Measurements from ENCODE around the gene PEX5L.

DNA sequence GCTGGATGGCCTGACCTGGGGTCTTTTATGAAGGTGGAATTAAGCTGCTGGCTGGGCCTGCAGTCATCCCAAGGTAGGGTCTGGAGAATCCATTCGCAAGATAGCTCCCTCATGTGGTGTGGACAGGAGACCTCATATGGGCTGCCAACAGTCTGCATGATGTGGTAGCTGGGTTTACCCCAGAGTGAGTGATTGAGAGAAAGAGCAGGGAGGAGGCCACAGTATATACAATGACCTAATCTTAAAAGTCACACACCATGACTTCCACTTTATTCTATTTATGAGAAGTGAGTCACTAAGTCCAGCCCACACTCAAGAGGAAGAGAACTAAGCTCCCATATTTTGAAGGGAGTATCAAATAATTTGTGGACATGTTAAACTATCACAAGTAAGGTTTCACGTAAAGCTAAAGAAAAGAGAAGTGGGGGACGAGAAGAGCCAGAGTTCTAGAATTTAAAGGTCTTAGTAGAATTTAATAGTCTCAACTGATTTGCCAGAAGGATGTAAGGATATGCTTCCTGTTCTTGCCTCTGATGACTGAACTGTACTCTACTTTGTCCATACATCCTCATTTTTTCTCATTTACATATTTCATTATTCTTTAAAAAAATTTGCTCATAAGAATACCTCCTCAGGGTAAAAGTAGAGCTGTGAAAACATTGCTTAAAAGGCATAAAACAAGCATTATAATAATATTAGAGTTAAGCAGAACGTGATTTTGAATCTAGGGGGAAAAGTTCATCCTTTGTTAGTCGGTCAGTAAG lies 184.4 kb downstream of the PEX5L start:
- TF ChIP-seq, protein P1, sequence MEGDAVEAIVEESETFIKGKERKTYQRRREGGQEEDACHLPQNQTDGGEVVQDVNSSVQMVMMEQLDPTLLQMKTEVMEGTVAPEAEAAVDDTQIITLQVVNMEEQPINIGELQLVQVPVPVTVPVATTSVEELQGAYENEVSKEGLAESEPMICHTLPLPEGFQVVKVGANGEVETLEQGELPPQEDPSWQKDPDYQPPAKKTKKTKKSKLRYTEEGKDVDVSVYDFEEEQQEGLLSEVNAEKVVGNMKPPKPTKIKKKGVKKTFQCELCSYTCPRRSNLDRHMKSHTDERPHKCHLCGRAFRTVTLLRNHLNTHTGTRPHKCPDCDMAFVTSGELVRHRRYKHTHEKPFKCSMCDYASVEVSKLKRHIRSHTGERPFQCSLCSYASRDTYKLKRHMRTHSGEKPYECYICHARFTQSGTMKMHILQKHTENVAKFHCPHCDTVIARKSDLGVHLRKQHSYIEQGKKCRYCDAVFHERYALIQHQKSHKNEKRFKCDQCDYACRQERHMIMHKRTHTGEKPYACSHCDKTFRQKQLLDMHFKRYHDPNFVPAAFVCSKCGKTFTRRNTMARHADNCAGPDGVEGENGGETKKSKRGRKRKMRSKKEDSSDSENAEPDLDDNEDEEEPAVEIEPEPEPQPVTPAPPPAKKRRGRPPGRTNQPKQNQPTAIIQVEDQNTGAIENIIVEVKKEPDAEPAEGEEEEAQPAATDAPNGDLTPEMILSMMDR (IDR thresholded peaks at IDR 0.05) = no peak
- no peak for TF ChIP-seq POLR2A (IDR thresholded peaks at IDR 0.05)
